ENCODE data around the gene NT5C1A. TPM values are rescaled to one million over a fixed set of nuclear protein-coding genes. Genes with fewer than 3 reads are reported as not detected.

NT5C1A gene
- total RNA-seq, 2 experiments from 2014 or later, result 0.21 TPM; not detected in 1

- CTCF ChIA-PET, result interaction anchor here (0.6 to 1.6 kb wide), 4 partner anchors 9 to 55 kb away, joined by 3 to 4 read pairs (median 3); no protein-coding TSS in a partner anchor
- ATAC-seq (no peak), DNase-seq (no peak)
- intact Hi-C loops (cut with DNase I, micrococcal nuclease), result loop anchor here (2.0 to 5.0 kb wide), 2 partner anchors 23 to 1662 kb away; no protein-coding TSS in a partner anchor
- H3K4me1 Mint-ChIP-seq, result peaks cover 31% of the 10 kb centered on the region
- H3K27me3 Mint-ChIP-seq, result peaks cover 22% of the 10 kb centered on the region
- no peak overlapping the region for H3K4me3 Mint-ChIP-seq
- H3K9me3 Mint-ChIP-seq (ENCODE audit: low read depth), result no peaks in the 10 kb centered on the region
- peaks cover 3% of the 10 kb centered on the region for H3K36me3 Mint-ChIP-seq (ENCODE audit: low read depth)
- POLR2A ChIA-PET, result interaction anchor here (0.6 to 1.7 kb wide), 3 partner anchors 19 to 114 kb away, joined by 3 to 5 read pairs (median 4); no protein-coding TSS in a partner anchor
- no peak overlapping the region for H3K27ac Mint-ChIP-seq
These were observed 17.7 kb upstream of the NT5C1A start for GRCh38 chr1:39689635-39690034.

- peaks cover 24% of the 10 kb centered on the region for H3K27me3 Mint-ChIP-seq
- DNase-seq (no peak), ATAC-seq (no peak)
- intact Hi-C loops (cut with DNase I, micrococcal nuclease), result no loop called here
- ChIA-PET CTCF (interaction anchor here (0.6 to 1.6 kb wide), 4 partner anchors 8 to 29 kb away, joined by 3 to 4 read pairs (median 4); no protein-coding TSS in a partner anchor), POLR2A (interaction anchor here (0.6 to 1.7 kb wide), 3 partner anchors 18 to 114 kb away, joined by 3 to 5 read pairs (median 4); no protein-coding TSS in a partner anchor)
- H3K4me3 Mint-ChIP-seq, result no peak overlapping the region
- H3K9me3 Mint-ChIP-seq (ENCODE audit: low read depth), result no peaks in the 10 kb centered on the region
- H3K36me3 Mint-ChIP-seq (ENCODE audit: low read depth), result peaks cover 5% of the 10 kb centered on the region
- H3K27ac Mint-ChIP-seq, result no peak overlapping the region
- peaks cover 33% of the 10 kb centered on the region for H3K4me1 Mint-ChIP-seq
These were observed 17.3 kb upstream of the NT5C1A start for GRCh38 chr1:39689214-39689613.

- ATAC-seq (no peak), DNase-seq (no peak)
- Mint-ChIP-seq H3K36me3 (ENCODE audit: low read depth) (peaks cover 5% of the 10 kb centered on the region), H3K27ac (no peak overlapping the region), H3K4me3 (no peak overlapping the region), H3K4me1 (peaks cover 30% of the 10 kb centered on the region), H3K9me3 (ENCODE audit: low read depth) (no peaks in the 10 kb centered on the region), H3K27me3 (peaks cover 26% of the 10 kb centered on the region)
- intact Hi-C loops (cut with DNase I, micrococcal nuclease), result no loop called here
- ChIA-PET POLR2A (interaction anchor here (0.8 to 1.7 kb wide), 2 partner anchors 18 to 103 kb away, joined by 4 to 5 read pairs; no protein-coding TSS in a partner anchor), CTCF (interaction anchor here (1.2 to 1.4 kb wide), 2 partner anchors 16 to 24 kb away, joined by 4 read pairs; no protein-coding TSS in a partner anchor)
These were observed 16.8 kb upstream of the NT5C1A start for GRCh38 chr1:39688706-39689105.

GRCh38 chr1:39687243-39687642 is 15.3 kb upstream of the NT5C1A start:
- peaks cover 31% of the 10 kb centered on the region for H3K27me3 Mint-ChIP-seq
- peaks cover 29% of the 10 kb centered on the region for H3K4me1 Mint-ChIP-seq
- H3K27ac Mint-ChIP-seq, result no peak overlapping the region
- H3K9me3 Mint-ChIP-seq (ENCODE audit: low read depth), result no peaks in the 10 kb centered on the region
- intact Hi-C loops (cut with DNase I, micrococcal nuclease), result no loop called here
- DNase-seq (no peak), ATAC-seq (no peak)
- no peak overlapping the region for H3K4me3 Mint-ChIP-seq
- POLR2A ChIA-PET, result no interaction called here
- CTCF ChIA-PET, result interaction anchor here (1.4 kb wide), 1 partner anchor 20 kb away, joined by 4 read pairs; no protein-coding TSS in a partner anchor
- peaks cover 7% of the 10 kb centered on the region for H3K36me3 Mint-ChIP-seq (ENCODE audit: low read depth)

- intact Hi-C loops (cut with DNase I, micrococcal nuclease), result no loop called here
- Mint-ChIP-seq H3K9me3 (ENCODE audit: low read depth) (no peaks in the 10 kb centered on the region), H3K27ac (no peak overlapping the region), H3K4me1 (peaks cover 29% of the 10 kb centered on the region), H3K27me3 (peaks cover 26% of the 10 kb centered on the region), H3K4me3 (no peak overlapping the region), H3K36me3 (ENCODE audit: low read depth) (peaks cover 7% of the 10 kb centered on the region)
- CTCF ChIA-PET, result no interaction called here
- POLR2A ChIA-PET, result no interaction called here
- ATAC-seq, result no peak
- no peak for DNase-seq
These were observed 13.2 kb upstream of the NT5C1A start for GRCh38 chr1:39685071-39685470.

- intact Hi-C loops (cut with DNase I, micrococcal nuclease), result no loop called here
- H3K4me3 Mint-ChIP-seq, result no peak overlapping the region
- H3K36me3 Mint-ChIP-seq (ENCODE audit: low read depth), result peaks cover 7% of the 10 kb centered on the region
- DNase-seq (no peak), ATAC-seq (no peak)
- H3K4me1 Mint-ChIP-seq, result peaks cover 23% of the 10 kb centered on the region
- POLR2A ChIA-PET, result no interaction called here
- no peaks in the 10 kb centered on the region for H3K9me3 Mint-ChIP-seq (ENCODE audit: low read depth)
- peaks cover 26% of the 10 kb centered on the region for H3K27me3 Mint-ChIP-seq
- CTCF ChIA-PET, result interaction anchor here (1.9 kb wide), 1 partner anchor 11 kb away, joined by 6 read pairs; no protein-coding TSS in a partner anchor
- H3K27ac Mint-ChIP-seq, result no peak overlapping the region
These were observed 12.4 kb upstream of the NT5C1A start for GRCh38 chr1:39684313-39684664.

GRCh38 chr1:39683591-39684312 is 11.8 kb upstream of the NT5C1A start:
- Mint-ChIP-seq H3K4me1 (peaks cover 22% of the 10 kb centered on the region), H3K27me3 (peaks cover 26% of the 10 kb centered on the region), H3K9me3 (ENCODE audit: low read depth) (no peaks in the 10 kb centered on the region), H3K27ac (no peak overlapping the region), H3K36me3 (ENCODE audit: low read depth) (peaks cover 7% of the 10 kb centered on the region), H3K4me3 (no peak overlapping the region)
- intact Hi-C loops (cut with DNase I, micrococcal nuclease), result no loop called here
- DNase-seq (peak; percentile 59), ATAC-seq (peak; percentile 57)
- CTCF ChIA-PET, result interaction anchor here (0.7 to 1.9 kb wide), 2 partner anchors 10 to 11 kb away, joined by 3 to 6 read pairs; no protein-coding TSS in a partner anchor
- POLR2A ChIA-PET, result no interaction called here

GRCh38 chr1:39681999-39682398 is 10.1 kb upstream of the NT5C1A start:
- peaks cover 20% of the 10 kb centered on the region for H3K27me3 Mint-ChIP-seq
- POLR2A ChIA-PET, result interaction anchor here (0.6 kb wide), 1 partner anchor 8 kb away, joined by 3 read pairs; no protein-coding TSS in a partner anchor
- CTCF ChIA-PET, result interaction anchor here (1.1 to 2.8 kb wide), 5 partner anchors 9 to 28 kb away, joined by 3 to 16 read pairs (median 10); no protein-coding TSS in a partner anchor
- H3K9me3 Mint-ChIP-seq (ENCODE audit: low read depth), result no peaks in the 10 kb centered on the region
- H3K4me3 Mint-ChIP-seq, result no peak overlapping the region
- no peak for DNase-seq
- peaks cover 7% of the 10 kb centered on the region for H3K36me3 Mint-ChIP-seq (ENCODE audit: low read depth)
- no peak overlapping the region for H3K27ac Mint-ChIP-seq
- intact Hi-C loops (cut with DNase I, micrococcal nuclease), result no loop called here
- ATAC-seq, result no peak
- peaks cover 22% of the 10 kb centered on the region for H3K4me1 Mint-ChIP-seq

- Mint-ChIP-seq H3K27ac (no peak overlapping the region), H3K4me3 (no peak overlapping the region), H3K4me1 (peaks cover 22% of the 10 kb centered on the region), H3K36me3 (ENCODE audit: low read depth) (peaks cover 7% of the 10 kb centered on the region), H3K27me3 (peaks cover 19% of the 10 kb centered on the region), H3K9me3 (ENCODE audit: low read depth) (no peaks in the 10 kb centered on the region)
- intact Hi-C loops (cut with DNase I, micrococcal nuclease), result no loop called here
- ATAC-seq (no peak), DNase-seq (no peak)
- CTCF ChIA-PET, result interaction anchor here (1.1 to 3.1 kb wide), 9 partner anchors 9 to 75 kb away, joined by 3 to 17 read pairs (median 6); no protein-coding TSS in a partner anchor
- POLR2A ChIA-PET, result no interaction called here
These were observed 9.4 kb upstream of the NT5C1A start for GRCh38 chr1:39681294-39681693.

- POLR2A ChIA-PET, result interaction anchor here (1.3 kb wide), 1 partner anchor 14 kb away, joined by 3 read pairs; no protein-coding TSS in a partner anchor
- H3K27ac Mint-ChIP-seq, result no peak overlapping the region
- intact Hi-C loops (cut with DNase I, micrococcal nuclease), result no loop called here
These were observed 8.8 kb upstream of the NT5C1A start for GRCh38 chr1:39680751-39681150.

GRCh38 chr1:39679821-39680220 is 7.9 kb upstream of the NT5C1A start:
- Mint-ChIP-seq H3K27ac (no peak overlapping the region), H3K27me3 (peaks cover 15% of the 10 kb centered on the region), H3K4me3 (no peak overlapping the region), H3K9me3 (ENCODE audit: low read depth) (no peaks in the 10 kb centered on the region), H3K4me1 (peaks cover 22% of the 10 kb centered on the region), H3K36me3 (ENCODE audit: low read depth) (peaks cover 5% of the 10 kb centered on the region)
- ATAC-seq (no peak), DNase-seq (no peak)
- CTCF ChIA-PET, result interaction anchor here (0.8 to 3.1 kb wide), 7 partner anchors 9 to 73 kb away, joined by 4 to 17 read pairs (median 5); no protein-coding TSS in a partner anchor
- intact Hi-C loops (cut with DNase I, micrococcal nuclease), result no loop called here
- POLR2A ChIA-PET, result interaction anchor here (0.6 to 1.3 kb wide), 2 partner anchors 13 to 24 kb away, joined by 3 read pairs; no protein-coding TSS in a partner anchor

More at GRCh38 chr1:39680751-39681150, 8.8 kb upstream of the NT5C1A start:
- CTCF ChIA-PET, result interaction anchor here (1.1 to 3.1 kb wide), 10 partner anchors 8 to 74 kb away, joined by 3 to 17 read pairs (median 6); no protein-coding TSS in a partner anchor
- Mint-ChIP-seq H3K27me3 (peaks cover 18% of the 10 kb centered on the region), H3K4me1 (peaks cover 22% of the 10 kb centered on the region), H3K36me3 (ENCODE audit: low read depth) (peaks cover 7% of the 10 kb centered on the region), H3K4me3 (no peak overlapping the region), H3K9me3 (ENCODE audit: low read depth) (no peaks in the 10 kb centered on the region)
- DNase-seq (no peak), ATAC-seq (no peak)

All from activated CD4-positive, alpha-beta T cell treated with anti-CD3 and anti-CD28 coated beads for 36 hours (primary cell).